ENCODE measurements around the gene UNG.

UNG gene

DNA sequence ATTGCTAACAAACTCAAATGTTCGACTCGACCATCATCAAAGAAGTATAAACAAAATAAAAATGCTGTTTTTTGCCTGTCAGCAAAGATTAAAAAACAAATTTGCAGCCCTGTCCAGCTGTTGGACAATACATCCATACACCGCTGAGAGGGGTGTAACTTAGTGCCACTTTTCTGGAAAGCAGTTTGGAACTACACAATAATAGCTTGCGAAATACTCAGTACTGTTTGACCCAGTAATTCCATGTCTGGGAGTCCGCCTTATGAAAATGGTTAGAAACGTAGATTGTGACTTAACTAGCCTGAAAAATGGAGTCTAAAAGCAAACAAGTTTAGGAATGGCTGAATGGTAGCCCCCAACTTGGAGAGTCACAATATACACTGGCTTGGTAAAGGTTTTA is 38.6 kb upstream of the UNG start:
- H3K9ac ChIP-seq (ENCODE audit: low read length), result no peak overlapping the region
- H3F3A ChIP-seq (ENCODE audit: insufficient read depth, low read length), result peaks cover 10% of the 10 kb centered on the region
- H3K4me2 ChIP-seq (ENCODE audit: low read depth, low read length), result no peak overlapping the region
- DNase-seq, result no peak
- no peaks in the 10 kb centered on the region for H3K27me3 ChIP-seq (replicated peaks; ENCODE audit: insufficient read depth, low read length)
- peaks cover 5% of the 10 kb centered on the region for H3K4me1 ChIP-seq (ENCODE audit: low read length)
- H3K79me2 ChIP-seq (ENCODE audit: low read length), result peaks cover 8% of the 10 kb centered on the region
- no peaks in the 10 kb centered on the region for H3K9me2 ChIP-seq (replicated peaks; ENCODE audit: insufficient read depth, low read length)
- H2AFZ ChIP-seq (ENCODE audit: low read length), result no peak overlapping the region
- H3K9me3 ChIP-seq (replicated peaks; ENCODE audit: insufficient read depth, low read length), result no peaks in the 10 kb centered on the region
- H3K27ac ChIP-seq (ENCODE audit: low read length), result no peak overlapping the region
- H3K36me3 ChIP-seq (replicated peaks; ENCODE audit: insufficient read depth, low read length), result no peaks in the 10 kb centered on the region
- H3K4me3 ChIP-seq (ENCODE audit: low read length), result no peak overlapping the region
- no peaks in the 10 kb centered on the region for H4K20me1 ChIP-seq (ENCODE audit: insufficient read depth, low read length)
- TF ChIP-seq EZH2phosphoT487 (IDR thresholded peaks at IDR 0.05; ENCODE audit: low read length) (no peak), EZH2 (optimal IDR thresholded peaks at IDR 0.05; ENCODE audit: low read depth, low read length) (no peak)
- TF ChIP-seq, protein P1, sequence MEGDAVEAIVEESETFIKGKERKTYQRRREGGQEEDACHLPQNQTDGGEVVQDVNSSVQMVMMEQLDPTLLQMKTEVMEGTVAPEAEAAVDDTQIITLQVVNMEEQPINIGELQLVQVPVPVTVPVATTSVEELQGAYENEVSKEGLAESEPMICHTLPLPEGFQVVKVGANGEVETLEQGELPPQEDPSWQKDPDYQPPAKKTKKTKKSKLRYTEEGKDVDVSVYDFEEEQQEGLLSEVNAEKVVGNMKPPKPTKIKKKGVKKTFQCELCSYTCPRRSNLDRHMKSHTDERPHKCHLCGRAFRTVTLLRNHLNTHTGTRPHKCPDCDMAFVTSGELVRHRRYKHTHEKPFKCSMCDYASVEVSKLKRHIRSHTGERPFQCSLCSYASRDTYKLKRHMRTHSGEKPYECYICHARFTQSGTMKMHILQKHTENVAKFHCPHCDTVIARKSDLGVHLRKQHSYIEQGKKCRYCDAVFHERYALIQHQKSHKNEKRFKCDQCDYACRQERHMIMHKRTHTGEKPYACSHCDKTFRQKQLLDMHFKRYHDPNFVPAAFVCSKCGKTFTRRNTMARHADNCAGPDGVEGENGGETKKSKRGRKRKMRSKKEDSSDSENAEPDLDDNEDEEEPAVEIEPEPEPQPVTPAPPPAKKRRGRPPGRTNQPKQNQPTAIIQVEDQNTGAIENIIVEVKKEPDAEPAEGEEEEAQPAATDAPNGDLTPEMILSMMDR (IDR thresholded peaks at IDR 0.05; ENCODE audit: low read length), result no peak

DNA sequence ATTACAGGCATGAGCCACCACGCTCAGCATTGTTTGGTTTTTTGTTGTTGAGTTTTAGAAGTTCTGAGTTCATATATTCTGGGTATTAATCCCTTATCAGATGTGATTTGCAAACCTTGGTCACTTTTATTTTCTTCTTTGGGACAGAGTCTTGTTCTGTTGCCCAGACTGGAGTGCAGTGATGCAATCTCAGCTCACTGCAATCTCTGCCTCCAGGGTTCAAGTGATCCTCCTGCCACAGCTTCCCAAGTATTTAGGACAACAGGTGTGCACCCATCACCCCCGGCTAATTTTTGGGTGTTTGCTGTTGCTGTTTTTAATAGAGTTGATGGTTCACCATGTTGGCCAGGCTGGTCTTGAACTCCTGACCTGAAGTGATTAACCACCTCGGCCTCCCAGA is 33.3 kb upstream of the UNG start:
- H3K9me2 ChIP-seq (replicated peaks; ENCODE audit: insufficient read depth, low read length), result no peaks in the 10 kb centered on the region
- H3K4me2 ChIP-seq (ENCODE audit: low read depth, low read length), result no peak overlapping the region
- TF ChIP-seq EZH2phosphoT487 (IDR thresholded peaks at IDR 0.05; ENCODE audit: low read length) (no peak), EZH2 (optimal IDR thresholded peaks at IDR 0.05; ENCODE audit: low read depth, low read length) (no peak)
- TF ChIP-seq, protein P1 (IDR thresholded peaks at IDR 0.05; ENCODE audit: low read length), result no peak
- H3K9ac ChIP-seq (ENCODE audit: low read length), result no peak overlapping the region
- H3K4me3 ChIP-seq (ENCODE audit: low read length), result no peak overlapping the region
- no peaks in the 10 kb centered on the region for H3K79me2 ChIP-seq (ENCODE audit: low read length)
- H4K20me1 ChIP-seq (ENCODE audit: insufficient read depth, low read length), result no peaks in the 10 kb centered on the region
- H3K36me3 ChIP-seq (replicated peaks; ENCODE audit: insufficient read depth, low read length), result no peaks in the 10 kb centered on the region
- H3F3A ChIP-seq (ENCODE audit: insufficient read depth, low read length), result no peaks in the 10 kb centered on the region
- no peaks in the 10 kb centered on the region for H3K27me3 ChIP-seq (replicated peaks; ENCODE audit: insufficient read depth, low read length)
- no peak overlapping the region for H3K27ac ChIP-seq (ENCODE audit: low read length)
- no peak overlapping the region for H2AFZ ChIP-seq (ENCODE audit: low read length)
- H3K4me1 ChIP-seq (ENCODE audit: low read length), result no peaks in the 10 kb centered on the region
- no peaks in the 10 kb centered on the region for H3K9me3 ChIP-seq (replicated peaks; ENCODE audit: insufficient read depth, low read length)
- no peak for DNase-seq

DNA sequence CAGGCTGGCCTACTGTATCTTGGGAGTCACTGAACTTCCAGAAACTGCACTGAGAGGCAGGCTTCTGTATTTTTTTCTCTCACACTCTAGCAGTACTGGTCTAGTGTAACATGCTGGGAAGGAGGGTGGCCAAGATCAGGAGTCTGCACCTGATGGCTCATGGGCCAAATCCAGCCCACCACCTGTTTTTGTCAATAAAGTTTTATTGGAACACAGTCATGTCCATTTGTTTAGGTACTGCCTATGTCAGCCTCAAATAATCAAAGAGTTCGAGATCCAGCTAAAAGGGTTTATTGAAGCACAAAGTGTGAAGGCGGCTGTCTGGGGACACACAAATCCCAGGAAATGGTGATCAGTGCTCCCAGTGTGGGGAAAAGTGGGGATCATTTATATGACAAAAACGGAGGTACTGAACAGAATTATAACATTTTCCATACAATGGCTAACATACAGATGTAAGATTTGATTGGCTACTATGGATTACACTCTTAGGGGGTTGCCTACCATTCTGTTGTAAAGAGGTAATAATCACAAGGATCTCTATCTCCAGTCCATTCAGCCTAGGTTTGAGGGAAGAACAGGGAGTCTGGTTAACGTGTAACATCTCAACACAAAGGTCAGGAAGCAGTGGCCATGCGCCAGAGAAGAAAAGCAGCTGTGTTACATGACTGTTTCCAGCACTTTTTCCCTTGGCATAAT is 32.1 kb upstream of the UNG start:
- no peak for TF ChIP-seq EZH2 (optimal IDR thresholded peaks at IDR 0.05; ENCODE audit: low read depth, low read length)
- TF ChIP-seq, protein P1 (IDR thresholded peaks at IDR 0.05; ENCODE audit: low read length), result no peak
- TF ChIP-seq EZH2phosphoT487 (IDR thresholded peaks at IDR 0.05; ENCODE audit: low read length), result no peak
- Histone ChIP-seq H3F3A (ENCODE audit: insufficient read depth, low read length) (no peaks in the 10 kb centered on the region), H3K79me2 (ENCODE audit: low read length) (no peaks in the 10 kb centered on the region), H3K9me2 (replicated peaks; ENCODE audit: insufficient read depth, low read length) (no peaks in the 10 kb centered on the region), H3K27ac (ENCODE audit: low read length) (no peak overlapping the region), H3K9ac (ENCODE audit: low read length) (no peak overlapping the region), H3K4me1 (ENCODE audit: low read length) (no peaks in the 10 kb centered on the region), H2AFZ (ENCODE audit: low read length) (no peak overlapping the region), H4K20me1 (ENCODE audit: insufficient read depth, low read length) (no peaks in the 10 kb centered on the region), H3K36me3 (replicated peaks; ENCODE audit: insufficient read depth, low read length) (no peaks in the 10 kb centered on the region), H3K9me3 (replicated peaks; ENCODE audit: insufficient read depth, low read length) (no peaks in the 10 kb centered on the region), H3K27me3 (replicated peaks; ENCODE audit: insufficient read depth, low read length) (no peaks in the 10 kb centered on the region), H3K4me2 (ENCODE audit: low read depth, low read length) (no peak overlapping the region), H3K4me3 (ENCODE audit: low read length) (no peak overlapping the region)
- DNase-seq, result no peak
